Smooth muscle cell (in vitro differentiated cells): ENCODE measurements around the gene ATP13A3. TPM values are rescaled to one million over a fixed set of nuclear protein-coding genes. Genes with fewer than 3 reads are reported as not detected.
"Not testable (repeated sequence)": the region's sequence is repeated elsewhere in the genome, so short reads cannot be mapped to it uniquely, and the experiment has no call there.

ENCODE experiments used
- DNase-seq: peaks from one replicate; lab custom pipeline; 2025; ENCODE audit not compliant: unreplicated experiment; lab: John Stamatoyannopoulos, UW
- H2AFZ ChIP-seq: fragments of 200-600 bp; sonication (generic); 2 replicates; pipeline ENCODE4 v1.6.0; 2016; ENCODE audit warnings: antibody characterized with exemption, low read depth, mild to moderate bottlenecking
- H3F3A ChIP-seq: fragments of 200-600 bp; sonication (generic); 2 replicates; pipeline ENCODE4 v1.6.0; 2017; ENCODE audit warnings: antibody characterized with exemption, low read depth
- H3K27ac ChIP-seq: fragments of 200-600 bp; sonication (generic); 2 replicates; pipeline ENCODE4 v1.5.1; 2016; ENCODE audit warnings: low read depth, mild to moderate bottlenecking
- H3K27me3 ChIP-seq: fragments of 200-600 bp; sonication (generic); 2 replicates; pipeline ENCODE4 v1.6.1; 2016; ENCODE audit warnings: low read depth, mild to moderate bottlenecking
- H3K36me3 ChIP-seq: fragments of 200-600 bp; sonication (generic); 2 replicates; pipeline ENCODE4 v1.5.1; 2016; ENCODE audit warnings: low read depth
- H3K4me1 ChIP-seq: fragments of 200-600 bp; sonication (generic); 2 replicates; pipeline ENCODE4 v1.5.1; 2016; ENCODE audit warnings: low read depth
- H3K4me2 ChIP-seq: fragments of 200-600 bp; sonication (generic); 2 replicates; pipeline ENCODE4 v1.6.0; 2016; ENCODE audit warnings: mild to moderate bottlenecking
- H3K4me3 ChIP-seq: fragments of 200-600 bp; sonication (generic); 2 replicates; pipeline ENCODE4 v1.5.1; 2016; ENCODE audit warnings: mild to moderate bottlenecking
- H3K79me2 ChIP-seq: fragments of 200-600 bp; sonication (generic); 2 replicates; pipeline ENCODE4 v1.6.0; 2016; ENCODE audit warnings: low read depth, mild to moderate bottlenecking
- H3K9ac ChIP-seq: fragments of 200-600 bp; sonication (generic); 2 replicates; pipeline ENCODE4 v1.6.0; 2016; ENCODE audit warnings: low read depth
- H3K9me3 ChIP-seq: fragments of 200-600 bp; sonication (generic); replicated peaks from 2 replicates; pipeline ENCODE4 v1.5.1; 2016; ENCODE audit warnings: low read depth
- H4K20me1 ChIP-seq: fragments of 200-600 bp; sonication (generic); 2 replicates; pipeline ENCODE4 v1.6.0; 2016; ENCODE audit warnings: low read depth
- CTCF ChIP-seq: fragments of 200-600 bp; sonication (generic); IDR thresholded peaks from 2 replicates; pipeline ENCODE4 v1.5.1; 2017; ENCODE audit warnings: borderline replicate concordance, mild to moderate bottlenecking, antibody characterized with exemption; ENCODE audit not compliant: insufficient read depth, poor library complexity, severe bottlenecking
- WGBS: methylation state at CpG from one replicate; pipeline ENCODE4 v1.1.7; 2016; ENCODE audit warnings: low lambda C conversion rate; 5-methylcytosine and 5-hydroxymethylcytosine counted together
- polyA plus RNA-seq: library from polyadenylated mRNA; unstranded; fragments of >200 nt; fragmentation: Nextera tagmentation; extraction: Ambion mirVana; gene quantifications from 2 replicates; pipeline ENCODE4 v1.2.1, GENCODE V29; 2016
- total RNA-seq: library from RNA; depleted of rRNA; stranded (reverse); fragments of >200 nt; gene quantifications from 2 replicates; pipeline ENCODE4 v1.2.3, GENCODE V29; 2014

The ATP13A3 gene
- total and polyA plus RNA-seq, 2 experiments from 2014 or later: 13.5 to 65.3 TPM

GRCh38 chr3:194500198-194500597 lies 13.4 kb upstream of the ATP13A3 start:
- Histone ChIP-seq H3K27ac (no peak overlapping the region), H3K4me3 (no peak overlapping the region), H2AFZ (no peak overlapping the region), H3K9ac (no peak overlapping the region), H3F3A (no peaks in the 10 kb centered on the region), H3K79me2 (no peaks in the 10 kb centered on the region), H3K4me2 (no peak overlapping the region), H3K27me3 (no peaks in the 10 kb centered on the region), H3K9me3 (no peaks in the 10 kb centered on the region), H3K36me3 (no peaks in the 10 kb centered on the region), H3K4me1 (peaks cover 6% of the 10 kb centered on the region), H4K20me1 (no peaks in the 10 kb centered on the region)
- no peak for DNase-seq
- no peak for TF ChIP-seq CTCF

- H3K36me3 ChIP-seq, H3K9ac ChIP-seq, H2AFZ ChIP-seq, H3F3A ChIP-seq, H3K27ac ChIP-seq, H3K79me2 ChIP-seq, H3K4me3 ChIP-seq, H3K4me2 ChIP-seq, H3K9me3 ChIP-seq, H4K20me1 ChIP-seq, H3K4me1 ChIP-seq, DNase-seq, H3K27me3 ChIP-seq: not testable (repeated sequence)
- WGBS: 97% methylated on average over 6 of the region's 6 CpGs
Observed at GRCh38 chr3:194499516-194499915, 12.7 kb upstream of the ATP13A3 start.

GRCh38 chr3:194497799-194498575 lies 11.2 kb upstream of the ATP13A3 start:
- peak overlapping the region; percentile 74 for H3K27ac ChIP-seq

More at GRCh38 chr3:194497799-194498575, 11.2 kb upstream of the ATP13A3 start:
- H2AFZ ChIP-seq: peak overlapping the region; percentile 74
- no peak for TF ChIP-seq CTCF
- H3K4me3 ChIP-seq: no peak overlapping the region
- H3K79me2 ChIP-seq: no peaks in the 10 kb centered on the region
- peaks cover 6% of the 10 kb centered on the region for H3K4me1 ChIP-seq
- WGBS: 28% methylated on average over 8 of the region's 8 CpGs
- H3F3A ChIP-seq: no peaks in the 10 kb centered on the region
- no peaks in the 10 kb centered on the region for H3K9me3 ChIP-seq
- peak overlapping the region; percentile 70 for H3K4me2 ChIP-seq
- H3K9ac ChIP-seq: peak overlapping the region; percentile 71
- H3K36me3 ChIP-seq: no peaks in the 10 kb centered on the region
- H3K27me3 ChIP-seq: no peaks in the 10 kb centered on the region
- no peak for DNase-seq
- no peaks in the 10 kb centered on the region for H4K20me1 ChIP-seq
